LNCaP clone FGC (cell line): ENCODE data around the gene WWP2.

Experiments
- DNase-seq: peaks from one replicate; pipeline ENCODE4 v3.0.0-alpha.2; 2011; ENCODE audit warnings: low read depth
- H3K4me3 ChIP-seq: 2 replicates; pipeline ENCODE4 v1.5.1; 2011; ENCODE audit warnings: mild to moderate bottlenecking, low read depth, low read length, control low read depth
- TF ChIP-seq, protein P1 (sequence below): IDR thresholded peaks from 2 replicates; pipeline ENCODE4 v1.5.1; 2012; ENCODE audit warnings: mild to moderate bottlenecking; ENCODE audit not compliant: control insufficient read depth, insufficient read depth; ENCODE audit errors: extremely low read depth

WWP2 gene

GRCh38 chr16:69839240-69839688 is 77.1 kb downstream of the WWP2 start:
- no peak for DNase-seq
- TF ChIP-seq, protein P1, sequence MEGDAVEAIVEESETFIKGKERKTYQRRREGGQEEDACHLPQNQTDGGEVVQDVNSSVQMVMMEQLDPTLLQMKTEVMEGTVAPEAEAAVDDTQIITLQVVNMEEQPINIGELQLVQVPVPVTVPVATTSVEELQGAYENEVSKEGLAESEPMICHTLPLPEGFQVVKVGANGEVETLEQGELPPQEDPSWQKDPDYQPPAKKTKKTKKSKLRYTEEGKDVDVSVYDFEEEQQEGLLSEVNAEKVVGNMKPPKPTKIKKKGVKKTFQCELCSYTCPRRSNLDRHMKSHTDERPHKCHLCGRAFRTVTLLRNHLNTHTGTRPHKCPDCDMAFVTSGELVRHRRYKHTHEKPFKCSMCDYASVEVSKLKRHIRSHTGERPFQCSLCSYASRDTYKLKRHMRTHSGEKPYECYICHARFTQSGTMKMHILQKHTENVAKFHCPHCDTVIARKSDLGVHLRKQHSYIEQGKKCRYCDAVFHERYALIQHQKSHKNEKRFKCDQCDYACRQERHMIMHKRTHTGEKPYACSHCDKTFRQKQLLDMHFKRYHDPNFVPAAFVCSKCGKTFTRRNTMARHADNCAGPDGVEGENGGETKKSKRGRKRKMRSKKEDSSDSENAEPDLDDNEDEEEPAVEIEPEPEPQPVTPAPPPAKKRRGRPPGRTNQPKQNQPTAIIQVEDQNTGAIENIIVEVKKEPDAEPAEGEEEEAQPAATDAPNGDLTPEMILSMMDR, result no peak
- H3K4me3 ChIP-seq, result no peak overlapping the region

GRCh38 chr16:69839798-69840409 is 77.8 kb downstream of the WWP2 start:
- DNase-seq, result no peak
- H3K4me3 ChIP-seq, result no peak overlapping the region
- TF ChIP-seq, protein P1, result no peak

GRCh38 chr16:69840975-69841374 is 78.8 kb downstream of the WWP2 start:
- TF ChIP-seq, protein P1, result no peak
- no peak for DNase-seq
- H3K4me3 ChIP-seq, result no peak overlapping the region

- no peak overlapping the region for H3K4me3 ChIP-seq
- TF ChIP-seq, protein P1, result no peak
- no peak for DNase-seq
Measured at GRCh38 chr16:69844441-69844840, 82.3 kb downstream of the WWP2 start.

- TF ChIP-seq, protein P1, result no peak
- H3K4me3 ChIP-seq, result no peak overlapping the region
- DNase-seq, result no peak
Measured at GRCh38 chr16:69845181-69845580, 83.0 kb downstream of the WWP2 start.

DNA sequence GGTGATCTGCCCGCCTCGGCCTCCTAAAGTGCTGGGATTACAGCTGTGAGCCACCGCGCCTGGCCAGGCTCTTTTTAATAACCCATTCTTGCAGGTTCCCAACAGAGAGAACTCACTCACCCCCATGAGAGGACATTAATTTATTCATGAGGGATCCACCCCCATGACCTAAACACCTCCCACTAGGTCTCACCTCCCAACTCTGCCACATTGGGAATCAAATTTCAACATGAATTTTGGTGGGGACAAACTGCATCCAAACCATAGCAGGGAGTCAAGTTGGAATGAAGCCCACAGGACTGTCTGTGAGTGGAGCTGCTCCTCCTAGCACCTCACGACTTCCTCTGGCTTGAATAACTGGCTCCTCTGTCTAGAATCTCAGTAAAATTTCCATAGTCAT is 85.5 kb downstream of the WWP2 start:
- TF ChIP-seq, protein P1, result no peak
- no peak for DNase-seq
- no peak overlapping the region for H3K4me3 ChIP-seq
